HK-2 (cell line): Measurements from ENCODE around the gene SLC4A3.

ENCODE experiments used
- DNase-seq: peaks from one replicate; pipeline ENCODE4 v3.0.0-alpha.2; 2018; ENCODE audit not compliant: unreplicated experiment

The SLC4A3 gene

DNA sequence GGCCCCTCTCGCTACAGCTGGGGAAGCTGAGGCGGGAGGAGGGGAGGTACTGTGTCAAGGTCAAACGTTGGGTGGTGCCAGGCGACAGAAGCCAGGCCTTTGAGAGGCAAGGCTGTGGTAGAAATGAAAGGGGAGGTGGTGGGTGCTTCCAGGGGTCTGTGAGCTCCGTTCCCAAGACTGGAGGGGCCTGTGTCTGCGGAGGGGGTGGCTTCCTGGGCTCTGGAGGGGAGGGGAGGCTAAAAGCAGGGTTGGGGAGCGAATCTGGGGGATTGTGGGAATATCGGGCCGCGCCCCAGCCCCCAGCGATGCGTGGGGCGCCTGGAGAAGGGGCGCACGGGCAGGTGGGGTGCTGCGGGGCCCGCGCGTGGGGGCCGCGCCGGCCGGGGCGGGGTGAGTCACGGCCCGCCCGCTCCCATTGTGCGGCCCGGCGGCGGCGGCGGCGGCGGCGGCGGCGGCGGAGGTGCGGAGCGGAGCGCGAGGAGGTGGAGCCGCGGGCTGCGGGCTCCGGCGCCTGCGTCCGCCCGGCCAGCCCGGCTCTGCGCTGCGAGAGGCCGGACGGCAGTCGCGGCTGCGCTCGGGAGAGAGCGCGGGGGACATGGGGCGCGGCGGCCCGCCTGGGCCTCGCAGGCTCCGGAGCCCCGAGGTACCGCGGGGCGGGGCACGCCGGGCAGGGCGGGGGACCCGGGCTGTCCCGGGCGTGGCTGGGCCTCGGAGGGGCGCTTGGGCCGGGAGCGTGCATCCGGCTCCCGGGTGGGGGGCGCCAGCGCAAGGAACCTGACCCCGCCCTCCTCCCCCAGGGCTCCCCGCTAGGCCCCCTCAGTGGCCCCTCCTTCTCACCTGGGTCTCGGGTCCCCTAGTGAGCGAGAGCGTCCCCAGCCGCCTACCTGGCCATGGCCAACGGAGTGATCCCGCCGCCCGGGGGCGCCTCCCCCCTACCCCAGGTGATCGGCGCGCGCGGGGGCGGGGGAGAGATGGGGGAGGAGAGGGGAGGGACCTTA is at the start of gene SLC4A3:
Gene SLC4A3 (plus strand): TSS at position 528 of the 998 bp plus-strand sequence. CDS start 363 bp downstream, at position 891.
- peak; percentile 39 for DNase-seq

- no peak for DNase-seq
Observed at GRCh38 chr2:219578811-219579613, 48.4 kb upstream of the SLC4A3 start.

DNA sequence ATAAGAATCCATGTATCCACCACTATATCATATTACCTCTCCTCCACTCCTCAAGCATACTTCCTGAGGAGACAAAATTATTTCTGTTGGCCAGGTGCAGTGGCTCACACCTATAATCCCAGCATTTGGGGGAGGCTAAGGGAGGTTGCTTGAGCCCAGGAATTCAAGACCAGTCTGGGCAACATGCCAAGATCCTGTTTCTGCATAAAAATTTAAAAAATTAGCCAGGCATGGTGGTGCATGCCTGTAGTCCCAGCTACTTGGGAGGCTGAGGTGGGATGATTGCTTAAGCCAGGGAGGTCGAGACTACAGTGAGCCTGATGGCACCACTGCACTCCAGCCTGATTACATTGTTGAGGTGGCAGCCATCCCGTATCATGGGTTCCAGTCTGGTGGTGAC is 46.1 kb upstream of the SLC4A3 start:
- DNase-seq, result no peak

DNA sequence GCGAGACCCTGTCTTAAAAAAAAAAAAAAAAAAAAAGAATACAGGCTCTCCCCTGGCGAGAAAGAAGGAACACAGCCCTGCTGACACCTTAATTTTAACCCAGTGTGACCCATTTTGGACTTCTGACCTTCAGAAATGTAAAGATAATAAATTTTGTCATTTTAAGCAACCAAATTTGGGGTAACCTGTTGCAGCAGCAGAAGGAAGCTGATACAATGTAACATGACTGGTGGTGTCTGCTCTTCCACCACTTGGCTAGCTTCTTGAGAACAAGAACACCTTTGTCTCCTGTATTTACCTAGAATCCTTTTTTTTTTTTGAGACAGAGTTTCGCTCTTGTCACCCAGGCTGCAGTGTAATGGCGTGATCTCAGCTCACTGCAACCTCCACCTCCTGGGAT is 36.3 kb upstream of the SLC4A3 start:
- DNase-seq, result no peak

- DNase-seq, result no peak
Observed at GRCh38 chr2:219592736-219593135, 34.7 kb upstream of the SLC4A3 start.

DNA sequence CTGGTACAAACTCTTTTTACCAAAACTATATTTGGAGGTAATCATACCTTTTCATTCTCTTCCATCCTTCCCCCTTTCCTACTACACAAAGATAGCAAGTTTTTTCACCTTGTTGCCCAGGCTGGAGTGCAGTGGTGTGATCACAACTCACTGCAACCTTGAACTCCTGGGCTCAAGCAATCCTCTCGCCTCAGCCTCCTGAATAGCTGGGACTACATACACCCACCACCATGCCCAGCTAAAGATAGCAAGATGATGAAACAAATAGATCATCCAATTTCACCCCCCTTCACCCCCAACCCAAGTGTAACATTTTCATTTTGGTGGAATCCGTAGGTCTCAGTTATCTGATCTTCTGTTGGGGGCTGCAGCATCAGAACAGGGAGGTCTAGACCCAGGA is 34.3 kb upstream of the SLC4A3 start:
- no peak for DNase-seq

- no peak for DNase-seq
Observed at GRCh38 chr2:219595256-219595655, 32.2 kb upstream of the SLC4A3 start.

DNA sequence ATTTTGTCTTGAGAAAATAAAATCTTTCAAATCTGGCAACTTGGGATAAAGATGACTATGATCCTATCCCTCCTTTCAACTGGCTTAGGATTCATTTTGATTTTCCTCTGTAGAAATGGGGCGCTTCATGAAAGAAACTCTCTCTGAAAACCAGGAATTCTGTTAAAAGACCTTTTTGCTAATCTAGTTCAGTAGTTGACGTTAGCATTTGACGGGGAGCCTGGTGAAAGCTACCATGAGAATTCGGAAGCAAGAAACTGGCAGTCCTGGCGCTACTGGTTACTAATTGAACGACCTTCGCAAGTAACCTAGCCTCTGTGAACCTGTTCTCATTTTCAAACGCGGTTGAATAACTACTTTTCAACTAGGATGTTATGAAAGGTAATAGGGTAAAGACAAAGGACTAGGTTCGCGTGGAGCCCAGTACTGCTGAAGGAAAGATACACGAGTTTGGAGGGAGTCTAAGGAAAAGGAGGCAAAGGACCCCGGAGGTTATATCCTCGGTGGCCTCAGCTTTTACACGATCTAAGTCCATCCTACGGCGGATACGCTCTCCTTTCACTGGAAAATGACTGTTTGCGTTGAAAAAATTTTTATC is 30.4 kb upstream of the SLC4A3 start:
- no peak for DNase-seq

GRCh38 chr2:219597552-219598307 is 29.7 kb upstream of the SLC4A3 start, which contains the start of gene STK11IP:
STK11IP (plus strand) TSS chr2:219597857; CDS start chr2:219598120, 263 bp downstream.
- DNase-seq, result peak; percentile 97

- DNase-seq, result no peak
Observed at GRCh38 chr2:219598308-219599078, 28.9 kb upstream of the SLC4A3 start.

- DNase-seq, result no peak
Observed at GRCh38 chr2:219603771-219604170, 23.7 kb upstream of the SLC4A3 start.

DNA sequence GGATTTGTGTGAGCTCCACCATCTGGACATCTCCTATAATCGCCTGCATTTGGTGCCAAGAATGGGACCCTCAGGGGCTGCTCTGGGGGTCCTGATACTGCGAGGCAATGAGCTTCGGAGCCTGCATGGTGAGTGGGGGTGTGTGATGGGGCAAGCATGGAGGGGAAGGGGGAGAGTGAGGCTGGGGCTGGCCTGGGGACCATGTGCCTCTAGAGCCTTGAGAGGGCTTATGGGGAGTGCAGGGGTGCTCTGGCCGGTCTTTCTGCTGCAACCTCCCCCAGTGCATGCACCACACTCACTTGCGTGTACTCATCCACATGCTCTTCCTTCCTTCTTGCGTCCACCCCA is 21.8 kb upstream of the SLC4A3 start:
- no peak for DNase-seq

GRCh38 chr2:219607931-219608330 is 19.5 kb upstream of the SLC4A3 start:
- no peak for DNase-seq

- DNase-seq, result no peak
Observed at GRCh38 chr2:219608399-219608964, 18.9 kb upstream of the SLC4A3 start.

DNA sequence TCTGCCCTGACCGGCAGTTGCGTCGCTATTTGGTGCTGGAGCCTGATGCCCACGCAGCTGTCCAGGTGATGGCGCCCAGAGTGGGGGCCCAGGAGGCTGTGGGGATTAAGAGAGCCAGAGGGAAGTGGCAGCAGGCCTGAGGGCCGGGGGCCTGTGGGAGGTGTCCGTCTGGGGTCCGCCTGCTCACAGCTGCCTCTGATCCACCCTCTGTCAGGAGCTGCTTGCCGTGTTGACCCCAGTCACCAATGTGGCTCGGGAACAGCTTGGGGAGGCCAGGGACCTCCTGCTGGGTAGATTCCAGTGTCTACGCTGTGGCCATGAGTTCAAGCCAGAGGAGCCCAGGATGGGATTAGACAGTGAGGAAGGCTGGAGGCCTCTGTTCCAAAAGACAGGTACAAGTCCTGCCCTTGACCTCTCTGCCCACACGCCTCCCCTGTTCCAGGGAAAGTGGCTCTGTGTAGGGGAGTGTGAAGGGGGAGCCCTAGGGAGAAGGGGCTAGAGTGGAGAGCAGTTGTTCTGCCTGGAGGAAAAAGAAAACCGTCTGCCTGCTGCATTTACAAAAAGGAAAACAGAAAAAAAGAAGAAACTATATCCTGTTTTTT is 18.2 kb upstream of the SLC4A3 start:
- DNase-seq, result no peak

DNA sequence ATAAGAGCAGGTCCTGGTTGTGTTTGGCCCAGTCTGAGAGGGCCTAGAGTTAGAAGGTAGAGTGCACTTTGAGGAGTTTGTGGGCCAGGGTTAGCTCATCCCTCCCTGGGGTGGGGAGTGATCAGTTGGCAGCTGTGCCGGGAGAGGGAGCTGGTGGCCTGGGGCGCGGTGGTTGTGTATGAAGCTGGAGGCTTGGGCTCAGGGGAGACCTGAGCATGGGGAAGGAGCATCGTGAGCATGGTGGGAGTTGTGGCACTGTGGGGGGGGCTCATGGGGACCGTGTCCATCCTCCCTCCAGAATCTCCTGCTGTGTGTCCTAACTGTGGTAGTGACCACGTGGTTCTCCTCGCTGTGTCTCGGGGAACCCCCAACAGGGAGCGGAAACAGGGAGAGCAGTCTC is 16.1 kb upstream of the SLC4A3 start:
- no peak for DNase-seq

DNA sequence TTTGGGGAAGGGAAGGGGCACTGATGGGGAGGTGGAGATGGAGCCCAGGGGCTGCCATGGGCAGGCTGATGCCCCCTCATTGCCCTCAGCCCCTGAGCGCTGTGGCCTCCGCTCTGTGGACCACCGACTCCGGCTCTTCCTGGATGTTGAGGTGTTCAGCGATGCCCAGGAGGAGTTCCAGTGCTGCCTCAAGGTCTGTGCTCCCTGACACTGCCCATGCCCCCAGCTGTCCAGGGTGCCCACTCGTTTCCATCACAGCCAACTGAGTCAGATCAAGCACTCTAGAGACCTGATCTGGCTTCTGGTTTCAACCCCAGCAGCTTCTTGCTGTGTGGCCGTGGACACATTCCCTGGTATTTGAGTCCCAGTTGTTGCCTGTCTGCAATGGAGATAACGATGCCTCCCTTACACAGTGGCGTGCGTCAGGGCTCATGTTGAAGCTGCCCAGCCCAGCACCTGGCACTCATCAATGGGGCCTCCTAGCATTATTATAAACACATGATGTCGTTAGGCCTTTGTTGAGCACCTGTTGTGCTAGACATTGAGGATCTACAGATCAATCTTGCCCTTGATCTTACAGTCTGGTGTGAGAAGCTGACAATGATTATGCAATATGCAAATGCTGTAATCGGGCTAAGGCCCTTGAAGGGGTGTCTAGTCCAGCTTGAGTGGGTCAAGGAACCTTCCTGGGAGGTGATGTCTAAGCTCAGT is 15.4 kb upstream of the SLC4A3 start:
- DNase-seq, result no peak

GRCh38 chr2:219612577-219613286 is 14.7 kb upstream of the SLC4A3 start:
- DNase-seq, result no peak
